ENCODE results near the gene ALDH8A1.
"Not testable (repeated sequence)": the region's sequence is repeated elsewhere in the genome, so short reads cannot be mapped to it uniquely, and the experiment has no call there.

- not testable (repeated sequence) for TF ChIP-seq CTCF (IDR thresholded peaks at IDR 0.05); REST (IDR thresholded peaks at IDR 0.05; ENCODE audit: insufficient read depth in 1 of 2, low read depth in 2 of 2, low read length in 1 of 2); TCF7L2 (IDR thresholded peaks at IDR 0.05; ENCODE audit: low read depth, low read length); POLR2AphosphoS5 (IDR thresholded peaks at IDR 0.05; ENCODE audit: low read depth, low read length)
Observed at GRCh38 chr6:134898166-134898565, 51.7 kb downstream of the ALDH8A1 start.
